Smooth muscle cell of the coronary artery (primary cell): ENCODE results near the gene PRXL2B. TPM values are rescaled to one million over a fixed set of nuclear protein-coding genes. Genes with fewer than 3 reads are reported as not detected.

ENCODE experiments used
- total RNA-seq: library from RNA; depleted of rRNA; stranded (reverse); fragments of >200 nt; gene quantifications from 2 replicates; pipeline ENCODE4 v1.2.3, GENCODE V29; 2014; ENCODE audit warnings: low replicate concordance

PRXL2B gene
- 4.9 and 6.6 TPM in 2 replicates for total RNA-seq

DNA sequence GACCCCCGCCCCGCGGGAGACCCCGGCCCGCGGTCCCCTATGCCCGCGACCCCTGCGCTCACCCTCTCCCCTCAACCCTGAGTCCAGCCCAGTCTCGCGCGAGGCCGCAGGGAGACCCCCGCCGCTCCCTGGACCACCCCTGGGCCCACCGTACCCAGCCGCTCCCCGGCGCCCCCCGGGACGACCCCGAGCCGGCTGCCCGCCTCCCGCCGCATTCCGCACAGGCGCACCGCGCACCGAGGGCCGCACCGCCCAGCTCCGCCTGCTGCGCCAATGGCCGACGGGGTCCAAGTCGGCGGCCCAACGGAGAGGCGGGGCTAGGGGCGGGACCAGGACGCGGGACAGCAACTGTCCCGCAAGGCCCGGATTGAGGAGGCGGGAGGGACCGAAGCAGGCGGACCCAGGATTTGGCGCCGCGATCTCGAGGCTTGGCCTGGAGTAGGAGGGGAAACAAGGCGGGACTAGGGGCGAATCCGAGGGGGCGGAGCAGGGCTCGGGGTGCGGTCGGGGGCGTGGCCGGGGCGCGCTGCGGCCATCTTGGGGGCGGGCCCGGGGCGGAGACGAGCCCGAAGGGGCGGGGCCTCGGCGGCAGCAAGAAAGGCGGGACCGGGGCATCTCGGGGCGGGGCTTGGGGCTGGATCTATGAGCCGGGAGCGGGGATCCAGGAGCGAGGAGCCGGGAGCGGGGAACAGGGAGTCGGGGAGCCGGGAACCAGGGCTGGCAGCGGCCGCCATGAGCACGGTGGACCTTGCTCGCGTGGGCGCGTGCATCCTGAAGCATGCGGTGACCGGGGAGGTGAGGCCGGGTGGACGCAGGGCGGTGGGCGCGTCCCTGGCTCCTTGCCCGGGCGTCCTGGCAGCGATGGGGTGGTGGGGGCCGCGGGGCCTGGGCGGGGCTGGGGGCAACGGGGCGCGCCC lies at the start of gene PRXL2B:
PRXL2B (plus strand) TSS at position 624 of the 917 bp plus-strand sequence; CDS start at position 733, 109 bp downstream.

DNA sequence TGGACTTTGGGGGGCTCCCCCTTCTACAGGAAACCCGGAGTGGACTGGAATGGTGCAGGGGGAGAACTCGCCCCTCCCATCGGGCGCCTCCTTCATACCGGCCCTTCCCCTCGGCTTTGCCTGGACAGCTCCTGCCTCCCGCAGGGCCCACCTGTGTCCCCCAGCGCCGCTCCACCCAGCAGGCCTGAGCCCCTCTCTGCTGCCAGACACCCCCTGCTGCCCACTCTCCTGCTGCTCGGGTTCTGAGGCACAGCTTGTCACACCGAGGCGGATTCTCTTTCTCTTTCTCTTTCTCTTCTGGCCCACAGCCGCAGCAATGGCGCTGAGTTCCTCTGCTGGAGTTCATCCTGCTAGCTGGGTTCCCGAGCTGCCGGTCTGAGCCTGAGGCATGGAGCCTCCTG lies 30.3 kb upstream of the PRXL2B start, which contains the start of gene TNFRSF14:
TNFRSF14 (plus strand) TSS at position 95 of the 401 bp plus-strand sequence; CDS start at position 389, 294 bp downstream.

DNA sequence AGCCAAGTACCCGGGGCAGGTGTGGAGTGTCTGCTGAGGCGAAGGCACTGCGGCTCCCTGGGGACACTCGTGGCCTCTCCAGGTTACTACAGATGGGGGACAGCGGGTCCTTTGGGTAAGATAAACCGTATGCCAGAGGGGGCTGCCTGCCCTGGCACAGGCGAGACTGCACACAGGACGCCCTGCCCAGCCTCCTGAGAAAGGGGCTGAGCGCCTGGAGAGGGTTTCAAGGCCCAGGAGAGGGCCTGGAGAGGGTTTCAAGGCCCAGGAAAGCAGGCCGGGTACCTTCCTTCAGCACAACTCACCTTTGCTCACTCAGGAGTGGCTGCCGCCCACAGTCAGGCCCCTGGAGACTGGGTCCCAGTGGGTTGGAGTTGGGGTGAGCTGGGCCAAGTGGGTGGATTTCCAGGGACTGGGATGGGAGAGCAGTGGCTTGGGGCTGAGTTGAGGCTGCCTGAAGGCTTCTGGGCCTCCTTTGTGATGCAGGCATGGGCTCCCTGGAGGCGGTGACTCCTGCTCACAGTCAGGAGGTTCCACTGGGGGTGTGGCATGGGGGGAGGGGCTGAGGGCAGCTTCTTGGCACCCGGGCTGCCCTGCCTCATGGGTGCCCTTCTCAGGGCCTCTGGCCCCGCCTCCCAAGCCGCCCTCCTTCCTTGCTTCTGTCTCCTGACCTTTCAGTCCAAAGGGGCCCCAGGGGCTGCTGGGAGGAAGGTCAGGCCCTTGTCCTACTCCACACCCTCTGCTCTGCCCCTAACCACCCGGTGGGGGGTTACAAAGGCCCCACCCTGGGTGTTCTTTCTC lies 46.2 kb downstream of the PRXL2B start, which contains the start of gene MMEL1:
MMEL1 (minus strand) TSS at position 456 of the 801 bp plus-strand sequence. CDS start 3,532 bp downstream, outside the sequence.

Other genes with a start within 250 kb of the PRXL2B start
- gene MORN1, start 195.2 kb upstream of the PRXL2B start, total RNA-seq, result 7.5 and 15.1 TPM in 2 replicates
- gene RER1, start 194.9 kb upstream of the PRXL2B start, total RNA-seq, result 80.2 and 128 TPM in 2 replicates
- gene PEX10, start 174.2 kb upstream of the PRXL2B start, total RNA-seq, result 24.5 and 32.2 TPM in 2 replicates
- 0.08 TPM in 1 of 2 replicates, not detected in the other for gene PLCH2, start 110.5 kb upstream of the PRXL2B start, total RNA-seq
- gene PANK4, start 60.2 kb upstream of the PRXL2B start, total RNA-seq, result 12.5 and 16.0 TPM in 2 replicates
- not detected in 2 replicates for gene HES5, start 56.5 kb upstream of the PRXL2B start, total RNA-seq
- gene TNFRSF14, start 30.4 kb upstream of the PRXL2B start, total RNA-seq, result 8.2 and 41.7 TPM in 2 replicates
- gene MMEL1, start 46.2 kb downstream of the PRXL2B start, total RNA-seq, result 0.60 TPM in 1 of 2 replicates, not detected in the other
- gene TTC34, start 214.9 kb downstream of the PRXL2B start, total RNA-seq, result 0.08 and 0.12 TPM in 2 replicates